OCI-LY3 (cell line): Measurements from ENCODE around the gene PVRIG.

Experiments used
- EZH2phosphoT487 ChIP-seq: fragments of 200-600 bp; shearing (Covaris generic); IDR thresholded peaks from 2 replicates; pipeline ENCODE4 v1.6.1; 2018; ENCODE audit warnings: antibody characterized with exemption, mixed run types, low read depth
- TF ChIP-seq, protein P1 (sequence below): fragments of 200-600, 300-600 bp; sonication (generic); IDR thresholded peaks from 2 replicates; pipeline ENCODE4 v1.5.1; 2014; ENCODE audit warnings: antibody characterized with exemption, low read length, low read depth

- TF ChIP-seq, protein P1, sequence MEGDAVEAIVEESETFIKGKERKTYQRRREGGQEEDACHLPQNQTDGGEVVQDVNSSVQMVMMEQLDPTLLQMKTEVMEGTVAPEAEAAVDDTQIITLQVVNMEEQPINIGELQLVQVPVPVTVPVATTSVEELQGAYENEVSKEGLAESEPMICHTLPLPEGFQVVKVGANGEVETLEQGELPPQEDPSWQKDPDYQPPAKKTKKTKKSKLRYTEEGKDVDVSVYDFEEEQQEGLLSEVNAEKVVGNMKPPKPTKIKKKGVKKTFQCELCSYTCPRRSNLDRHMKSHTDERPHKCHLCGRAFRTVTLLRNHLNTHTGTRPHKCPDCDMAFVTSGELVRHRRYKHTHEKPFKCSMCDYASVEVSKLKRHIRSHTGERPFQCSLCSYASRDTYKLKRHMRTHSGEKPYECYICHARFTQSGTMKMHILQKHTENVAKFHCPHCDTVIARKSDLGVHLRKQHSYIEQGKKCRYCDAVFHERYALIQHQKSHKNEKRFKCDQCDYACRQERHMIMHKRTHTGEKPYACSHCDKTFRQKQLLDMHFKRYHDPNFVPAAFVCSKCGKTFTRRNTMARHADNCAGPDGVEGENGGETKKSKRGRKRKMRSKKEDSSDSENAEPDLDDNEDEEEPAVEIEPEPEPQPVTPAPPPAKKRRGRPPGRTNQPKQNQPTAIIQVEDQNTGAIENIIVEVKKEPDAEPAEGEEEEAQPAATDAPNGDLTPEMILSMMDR = no peak
- TF ChIP-seq EZH2phosphoT487 = no peak
Observed at GRCh38 chr7:100173806-100174495, 45.8 kb upstream of the PVRIG start.
